ENCODE data around the gene PPP1R7. TPM values are rescaled to one million over a fixed set of nuclear protein-coding genes. Genes with fewer than 3 reads are reported as not detected.
"Not testable (repeated sequence)": the region's sequence is repeated elsewhere in the genome, so short reads cannot be mapped to it uniquely, and the experiment has no call there.

PPP1R7 gene
- total RNA-seq = 43.1 to 54.2 TPM (median 44.3 TPM) in 3 replicates
- long read RNA-seq, transcript PPP1R7-201 (10 exons, 2,386 nt) = major isoform, 31 of 57 reads
- long read RNA-seq, transcript PPP1R7-206 (9 exons, 965 nt) = minor isoform, 9 of 57 reads
- long read RNA-seq, partial matches to known transcripts = 7 of 57 reads
- long read RNA-seq, other reads (novel, unspliced or antisense) = 5 of 57 reads

GRCh38 chr2:241149925-241150659 is at the start of gene PPP1R7:
Gene PPP1R7, plus strand, starts transcription at chr2:241150467. Its CDS starts 29 bp downstream, at chr2:241150496.
- H3K4me3 Mint-ChIP-seq (ENCODE audit: unreplicated experiment) = peak within 1 kb of the TSS; percentile 92
- peak; percentile 82 for DNase-seq (ENCODE audit: low spot score)
- peak; percentile 39 for TF ChIP-seq CTCF (IDR thresholded peaks at IDR 0.05)
- peaks cover 6% of the 10 kb centered on the region for H3K36me3 Mint-ChIP-seq (ENCODE audit: low read depth)
- peak within 1 kb of the TSS; percentile 95 for H3K27ac Mint-ChIP-seq (ENCODE audit: unreplicated experiment)
- H3K9me3 Mint-ChIP-seq (ENCODE audit: low read depth) = no peaks in the 10 kb centered on the region
- no peaks in the 10 kb centered on the region for H3K27me3 Mint-ChIP-seq (ENCODE audit: low read depth)
- peaks cover 30% of the 10 kb centered on the region for H3K4me1 Mint-ChIP-seq (ENCODE audit: low read depth)

- H3K9me3 Mint-ChIP-seq (ENCODE audit: low read depth) = no peaks in the 10 kb centered on the region
Measured at GRCh38 chr2:241102239-241102803, 47.9 kb upstream of the PPP1R7 start, which contains the start of gene MTERF4. Gene MTERF4, minus strand, starts transcription at chr2:241102287. Its CDS starts 14 bp downstream, at chr2:241102273.

GRCh38 chr2:241103176-241103595 is 47.1 kb upstream of the PPP1R7 start:
- DNase-seq (ENCODE audit: low spot score) = no peak
- TF ChIP-seq CTCF (IDR thresholded peaks at IDR 0.05) = no peak
- peaks cover 4% of the 10 kb centered on the region for H3K36me3 Mint-ChIP-seq (ENCODE audit: low read depth)
- no peak overlapping the region for H3K27ac Mint-ChIP-seq (ENCODE audit: unreplicated experiment)
- peak overlapping the region; percentile 92 for H3K4me3 Mint-ChIP-seq (ENCODE audit: unreplicated experiment)
- peaks cover 20% of the 10 kb centered on the region for H3K4me1 Mint-ChIP-seq (ENCODE audit: low read depth)
- H3K27me3 Mint-ChIP-seq (ENCODE audit: low read depth) = no peaks in the 10 kb centered on the region
- H3K9me3 Mint-ChIP-seq (ENCODE audit: low read depth) = no peaks in the 10 kb centered on the region

More at GRCh38 chr2:241102239-241102803, 47.9 kb upstream of the PPP1R7 start, which contains the start of gene MTERF4:
- Mint-ChIP-seq H3K4me1 (ENCODE audit: low read depth) (peaks cover 20% of the 10 kb centered on the region), H3K27ac (ENCODE audit: unreplicated experiment) (peak within 1 kb of the TSS; percentile 90), H3K36me3 (ENCODE audit: low read depth) (peaks cover 6% of the 10 kb centered on the region), H3K4me3 (ENCODE audit: unreplicated experiment) (peak within 1 kb of the TSS; percentile 92), H3K27me3 (ENCODE audit: low read depth) (no peaks in the 10 kb centered on the region)
- TF ChIP-seq CTCF (IDR thresholded peaks at IDR 0.05) = peak; percentile 16
- no peak for DNase-seq (ENCODE audit: low spot score)

- peaks cover 20% of the 10 kb centered on the region for H3K4me1 Mint-ChIP-seq (ENCODE audit: low read depth)
- DNase-seq (ENCODE audit: low spot score); H3K27me3 Mint-ChIP-seq (ENCODE audit: low read depth); H3K27ac Mint-ChIP-seq (ENCODE audit: unreplicated experiment); H3K4me3 Mint-ChIP-seq (ENCODE audit: unreplicated experiment); H3K36me3 Mint-ChIP-seq (ENCODE audit: low read depth); H3K9me3 Mint-ChIP-seq (ENCODE audit: low read depth): not testable (repeated sequence)
Measured at GRCh38 chr2:241104611-241105010, 45.7 kb upstream of the PPP1R7 start.

- Mint-ChIP-seq H3K4me3 (ENCODE audit: unreplicated experiment) (no peak overlapping the region), H3K27ac (ENCODE audit: unreplicated experiment) (no peak overlapping the region), H3K4me1 (ENCODE audit: low read depth) (peaks cover 18% of the 10 kb centered on the region), H3K27me3 (ENCODE audit: low read depth) (no peaks in the 10 kb centered on the region), H3K36me3 (ENCODE audit: low read depth) (no peaks in the 10 kb centered on the region), H3K9me3 (ENCODE audit: low read depth) (no peaks in the 10 kb centered on the region)
- no peak for TF ChIP-seq CTCF (IDR thresholded peaks at IDR 0.05)
- DNase-seq (ENCODE audit: low spot score) = no peak
Measured at GRCh38 chr2:241105641-241106040, 44.6 kb upstream of the PPP1R7 start.
